Ovary (tissue), 3 donors: ENCODE results near the gene POLH.

Experiments
- EP300 ChIP-seq: sonication (generic); formaldehyde crosslinking; IDR thresholded peaks from one replicate; pipeline ENCODE4 v1.6.1; 2017; ENCODE audit warnings: antibody characterized with exemption
- POLR2A ChIP-seq: fragments of 450-650 bp; IDR thresholded peaks from one replicate; pipeline ENCODE4 v1.6.1; 2017; ENCODE audit warnings: antibody characterized with exemption, mild to moderate bottlenecking, moderate library complexity
- TF ChIP-seq, protein P1 (sequence below), 3 donors: fragments of 450-650 bp in 2 of 3; fragments of 200-600 bp in 1 of 3; IDR thresholded peaks; one replicate each; pipeline versions ENCODE4 v1.5.1 to v1.8.0; 2016 to 2022; ENCODE audit warnings: antibody characterized with exemption in 3 of 3, mild to moderate bottlenecking in 1 of 3
- donor health status: DM: no; HTN: no; CAD: no.

DNA sequence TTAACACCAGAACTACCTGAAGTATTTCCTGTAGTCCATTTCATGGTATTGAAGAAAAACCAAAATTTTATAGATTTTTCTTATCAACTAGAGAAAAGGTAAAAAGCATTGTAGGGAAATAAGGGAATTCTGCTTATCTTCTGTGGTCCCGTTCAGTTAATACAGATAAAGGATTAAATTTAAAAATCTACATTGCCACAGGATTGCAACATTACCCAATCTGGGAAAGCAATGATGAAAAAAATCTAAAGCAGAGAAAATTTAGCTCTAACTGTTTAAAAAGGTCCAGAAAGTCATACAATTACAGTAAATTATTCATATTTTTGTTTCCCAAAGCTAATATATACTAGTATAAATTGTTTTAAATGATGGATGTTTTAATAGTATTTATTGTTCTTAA lies 18.0 kb downstream of the POLH start:
- TF ChIP-seq, protein P1, sequence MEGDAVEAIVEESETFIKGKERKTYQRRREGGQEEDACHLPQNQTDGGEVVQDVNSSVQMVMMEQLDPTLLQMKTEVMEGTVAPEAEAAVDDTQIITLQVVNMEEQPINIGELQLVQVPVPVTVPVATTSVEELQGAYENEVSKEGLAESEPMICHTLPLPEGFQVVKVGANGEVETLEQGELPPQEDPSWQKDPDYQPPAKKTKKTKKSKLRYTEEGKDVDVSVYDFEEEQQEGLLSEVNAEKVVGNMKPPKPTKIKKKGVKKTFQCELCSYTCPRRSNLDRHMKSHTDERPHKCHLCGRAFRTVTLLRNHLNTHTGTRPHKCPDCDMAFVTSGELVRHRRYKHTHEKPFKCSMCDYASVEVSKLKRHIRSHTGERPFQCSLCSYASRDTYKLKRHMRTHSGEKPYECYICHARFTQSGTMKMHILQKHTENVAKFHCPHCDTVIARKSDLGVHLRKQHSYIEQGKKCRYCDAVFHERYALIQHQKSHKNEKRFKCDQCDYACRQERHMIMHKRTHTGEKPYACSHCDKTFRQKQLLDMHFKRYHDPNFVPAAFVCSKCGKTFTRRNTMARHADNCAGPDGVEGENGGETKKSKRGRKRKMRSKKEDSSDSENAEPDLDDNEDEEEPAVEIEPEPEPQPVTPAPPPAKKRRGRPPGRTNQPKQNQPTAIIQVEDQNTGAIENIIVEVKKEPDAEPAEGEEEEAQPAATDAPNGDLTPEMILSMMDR (IDR thresholded peaks at IDR 0.05), result no peak
- TF ChIP-seq EP300, result no peak
- no peak for TF ChIP-seq POLR2A
